K562 (cell line): ENCODE results near the gene IL12RB1. TPM values are rescaled to one million over a fixed set of nuclear protein-coding genes. Genes with fewer than 3 reads are reported as not detected.
A peak's percentile ranks its signal among the peaks of the same experiment; 100 is the strongest.

ENCODE experiments used
- ATAC-seq: fragments of 200-7000 bp; cut with Tn5 transposase; 3 replicates; pipeline ENCODE4 v1.9.1; 2020; ENCODE audit warnings: moderate library complexity
- BruUV-seq: library from RNA; stranded (reverse); fragments of 400-500 nt; replicated peaks from 2 replicates; lab custom pipeline; 2021; lab: Mats Ljungman, UMichigan
- CTCF ChIA-PET: fragments of 300-600 bp; formaldehyde crosslinking; extraction: SDS; loops from one replicate; lab custom pipeline; 2021; ENCODE audit warnings: low intra/inter-chr PET ratio; lab: Yijun Ruan, JAX
- POLR2A ChIA-PET: fragments of 300-600, 350-650 bp; sonication (Branson Sonifier 250); formaldehyde crosslinking; extraction: SDS; loops from one replicate; lab custom pipeline; 2021; ENCODE audit warnings: antibody characterized with exemption, inconsistent platforms; lab: Yijun Ruan, JAX
- DNase-seq, 4 experiments: peaks; one replicate each; pipeline versions ENCODE4 v3.0.0 to v3.0.0-alpha.2; 2011 to 2018; ENCODE audit warnings: low spot score in 3 of 4, mixed read lengths in 3 of 4; ENCODE audit errors: extremely low read depth in 1 of 4
- FAIRE-seq: peaks from 2 replicates; lab custom pipeline; 2011; peaks lifted over from hg19 to GRCh38; lab: Jason Lieb, UNC
- H2AFZ ChIP-seq: 2 replicates; pipeline ENCODE4 v1.6.0; 2011; ENCODE audit warnings: low read depth, low read length, control low read depth, inconsistent platforms
- H3K27ac ChIP-seq: fragments of 200-600 bp; 3 replicates; pipeline ENCODE4 v1.8.0; 2011; ENCODE audit warnings: low read depth, mild to moderate bottlenecking, control low read depth, inconsistent platforms, low read length, moderate library complexity, mixed read lengths; ENCODE audit errors: extremely low read depth
- H3K27me3 ChIP-seq, 2 experiments: fragments of 300-600 bp in 1 of 2; 2 replicates in 1 of 2; 3 replicates in 1 of 2; pipeline versions ENCODE4 v1.6.0 to v1.8.0; 2011; ENCODE audit warnings: inconsistent platforms in 2 of 2, low read length in 2 of 2, mild to moderate bottlenecking in 1 of 2, mixed read lengths in 1 of 2, moderate library complexity in 1 of 2; ENCODE audit not compliant: control insufficient read depth in 2 of 2, insufficient read depth in 2 of 2
- H3K36me3 ChIP-seq: fragments of 300-600 bp; 3 replicates; pipeline ENCODE4 v1.8.0; 2011; ENCODE audit warnings: mild to moderate bottlenecking, low read length, inconsistent platforms; ENCODE audit not compliant: control insufficient read depth, insufficient read depth
- H3K4me1 ChIP-seq, 2 experiments: fragments of 200-600 bp in 1 of 2; replicated peaks in 1 of 2; 2 replicates in 1 of 2; 3 replicates in 1 of 2; pipeline versions ENCODE4 v1.5.1 to v1.8.0; 2011; ENCODE audit warnings: inconsistent platforms in 2 of 2, low read length in 2 of 2, mild to moderate bottlenecking in 1 of 2, mixed read lengths in 1 of 2, moderate library complexity in 1 of 2; ENCODE audit not compliant: control insufficient read depth in 2 of 2, insufficient read depth in 2 of 2
- H3K4me2 ChIP-seq: 2 replicates; pipeline ENCODE4 v1.6.1; 2011; ENCODE audit warnings: low read length, control low read depth, inconsistent platforms, mixed read lengths; ENCODE audit not compliant: insufficient read depth
- H3K4me3 ChIP-seq: fragments of 200-600 bp; sonication (generic), shearing (Covaris generic); 2 replicates; pipeline ENCODE4 v1.5.1; 2016; ENCODE audit warnings: control low read depth, inconsistent platforms
- H3K79me2 ChIP-seq: fragments of 200-600 bp; 3 replicates; pipeline ENCODE4 v1.8.0; 2011; ENCODE audit warnings: low read length, inconsistent platforms; ENCODE audit not compliant: control insufficient read depth, insufficient read depth
- H3K9ac ChIP-seq, 2 experiments: 2 replicates each; pipeline versions ENCODE4 v1.6.0 to v1.6.1; 2011; ENCODE audit warnings: low read depth in 2 of 2, low read length in 2 of 2, control low read depth in 1 of 2, inconsistent platforms in 1 of 2, mild to moderate bottlenecking in 1 of 2, mixed read lengths in 1 of 2; ENCODE audit not compliant: insufficient read depth in 1 of 2
- H3K9me1 ChIP-seq: one replicate; pipeline ENCODE4 v1.6.0; 2011; ENCODE audit warnings: inconsistent platforms, mild to moderate bottlenecking, low read length, moderate library complexity; ENCODE audit not compliant: control insufficient read depth, insufficient read depth
- H3K9me3 ChIP-seq: replicated peaks from 2 replicates; pipeline ENCODE4 v1.5.1; 2011; ENCODE audit warnings: low read depth, low read length, inconsistent platforms; ENCODE audit not compliant: control insufficient read depth, insufficient read depth
- H4K20me1 ChIP-seq: replicated peaks from 2 replicates; pipeline ENCODE4 v1.6.1; 2011; ENCODE audit warnings: low read length, inconsistent platforms, mixed read lengths; ENCODE audit not compliant: control insufficient read depth, insufficient read depth
- BCOR ChIP-seq: fragments of 450-650 bp; IDR thresholded peaks from 2 replicates; pipeline ENCODE4 v1.6.1; 2016
- CBX1 ChIP-seq: sonication (generic); IDR thresholded peaks from 2 replicates; pipeline ENCODE4 v1.6.1; 2016; ENCODE audit warnings: antibody characterized with exemption, low read depth, mild to moderate bottlenecking
- CEBPB ChIP-seq: fragments of 450-650 bp; IDR thresholded peaks from 2 replicates; pipeline ENCODE4 v1.6.1; 2016; ENCODE audit warnings: missing genetic modification characterization, missing compliant biosample characterization
- ETV1 ChIP-seq: fragments of 450-650 bp; conservative IDR thresholded peaks from 2 replicates; pipeline ENCODE4 v1.6.1; 2016; ENCODE audit warnings: missing genetic modification characterization, control low read depth, low read depth, missing compliant biosample characterization
- FOXP1 ChIP-seq: sonication (generic); formaldehyde crosslinking; IDR thresholded peaks from 2 replicates; pipeline ENCODE4 v1.8.0; 2022; ENCODE audit warnings: mild to moderate bottlenecking, missing genetic modification reagents
- HDAC1 ChIP-seq, 2 experiments: fragments of 450-650 bp; IDR thresholded peaks; 2 replicates each; pipeline ENCODE4 v1.6.1; 2016 to 2017; ENCODE audit warnings: inconsistent platforms in 1 of 2, mild to moderate bottlenecking in 1 of 2, moderate library complexity in 1 of 2
- HDAC2 ChIP-seq: fragments of 450-650 bp; IDR thresholded peaks from 2 replicates; pipeline ENCODE4 v1.6.1; 2016; ENCODE audit warnings: mild to moderate bottlenecking
- NBN ChIP-seq: fragments of 450-650 bp; IDR thresholded peaks from 2 replicates; pipeline ENCODE4 v1.6.1; 2016; ENCODE audit warnings: low read depth, mild to moderate bottlenecking
- NFE2L1 ChIP-seq: fragments of 450-650 bp; IDR thresholded peaks from 2 replicates; pipeline ENCODE4 v1.6.1; 2016; ENCODE audit warnings: missing genetic modification characterization, low read depth, mild to moderate bottlenecking, missing compliant biosample characterization, moderate library complexity, borderline replicate concordance
- NR3C1 ChIP-seq: sonication (generic); formaldehyde crosslinking; IDR thresholded peaks from 2 replicates; pipeline ENCODE4 v1.8.1; 2022; ENCODE audit warnings: missing genetic modification reagents
- NRF1 ChIP-seq, 2 experiments: fragments of 450-650 bp; IDR thresholded peaks in 1 of 2; conservative IDR thresholded peaks in 1 of 2; 2 replicates each; pipeline ENCODE4 v1.6.1; 2014; ENCODE audit warnings: mild to moderate bottlenecking in 2 of 2
- PHF20 ChIP-seq: fragments of 450-650 bp; IDR thresholded peaks from 2 replicates; pipeline ENCODE4 v1.6.1; 2018; ENCODE audit not compliant: partially characterized antibody
- PTBP1 ChIP-seq: fragments of 200-400 bp; formaldehyde crosslinking; IDR thresholded peaks from 2 replicates; pipeline ENCODE4 v1.6.1; 2017; ENCODE audit warnings: low read depth, low read length
- RBM14 ChIP-seq: fragments of 200-400 bp; formaldehyde crosslinking; IDR thresholded peaks from 2 replicates; pipeline ENCODE4 v1.6.1; 2018; ENCODE audit warnings: low read depth, mild to moderate bottlenecking, low read length, moderate library complexity, borderline replicate concordance; ENCODE audit not compliant: insufficient read depth
- RCOR1 ChIP-seq, 2 experiments: IDR thresholded peaks; 2 replicates each; pipeline ENCODE4 v1.6.1; 2012; ENCODE audit warnings: low read depth in 2 of 2, low read length in 2 of 2, borderline replicate concordance in 1 of 2, improper control_type of control experiment in 1 of 2
- SMARCA5 ChIP-seq: fragments of 450-650 bp; IDR thresholded peaks from 2 replicates; pipeline ENCODE4 v1.6.1; 2016
- ZFP36 ChIP-seq: fragments of 150-350 bp; IDR thresholded peaks from 2 replicates; pipeline ENCODE4 v1.6.1; 2018; ENCODE audit warnings: low read length, low read depth; ENCODE audit not compliant: partially characterized antibody
- ZKSCAN8 ChIP-seq: fragments of 200-800 bp; sonication (Bioruptor generic); IDR thresholded peaks from 2 replicates; pipeline ENCODE4 v1.6.1; 2016; ENCODE audit warnings: missing genetic modification characterization, missing compliant biosample characterization
- ZNF239 ChIP-seq: fragments of 250-450 bp; sonication (Bioruptor Pico); IDR thresholded peaks from 2 replicates; pipeline ENCODE4 v1.4.0; 2020; ENCODE audit warnings: mild to moderate bottlenecking
- ZNF707 ChIP-seq: fragments of 250-450 bp; sonication (Bioruptor Pico); conservative IDR thresholded peaks from 2 replicates; pipeline ENCODE4 v1.8.0; 2022; ENCODE audit warnings: inconsistent platforms, mild to moderate bottlenecking, moderate library complexity
- WGBS: fragments of 100-300 bp; shearing (Covaris generic); methylation state at CpG from one replicate; pipeline ENCODE4 v1.1.6; 2016; ENCODE audit warnings: low coverage, mixed read lengths; ENCODE audit not compliant: insufficient coverage; ENCODE audit errors: missing lambda C conversion rate; 5-methylcytosine and 5-hydroxymethylcytosine counted together
- in situ Hi-C: fragments of 300-500 bp; cut with MboI; formaldehyde crosslinking; loops from 4 replicates; pipeline ENCODE4 v1.15.0; 2018; ENCODE audit warnings: inconsistent platforms, mixed read lengths
- intact Hi-C: fragments of 100-400 bp; cut with micrococcal nuclease; formaldehyde crosslinking; loops from 2 replicates; pipeline ENCODE4 v1.14.2; 2022
- polyA plus RNA-seq, 8 experiments: library from polyadenylated mRNA; depleted of rRNA in 4 of 8; stranded (reverse) in 5 of 8; unstranded in 3 of 8; fragments of >200 nt; fragmentation: Nextera tagmentation in 2 of 8; fragmentation: Illumina TruSeq in 1 of 8; extraction: Ambion mirVana in 2 of 8; extraction: Trizol in 1 of 8; gene quantifications; 2 replicates each; pipeline versions ENCODE4 v1.2.1 to v1.2.3, GENCODE V29; 2011 to 2014; ENCODE audit warnings: inconsistent platforms in 1 of 8, missing spikeins in 1 of 8
- total RNA-seq, 7 experiments: library from RNA; depleted of rRNA in 6 of 7; stranded (reverse); fragments of >200 nt in 6 of 7; fragmentation: Illumina TruSeq in 2 of 7; extraction: Trizol in 2 of 7; gene quantifications; 2 replicates each; pipeline versions ENCODE4 v1.2.1 to v1.2.3, GENCODE V29; 2011 to 2021; ENCODE audit warnings: low replicate concordance in 1 of 7
- TF ChIP-seq, protein P1 (sequence below): IDR thresholded peaks from 3 replicates; pipeline ENCODE4 v1.6.1; 2011; ENCODE audit warnings: borderline replicate concordance, mild to moderate bottlenecking, moderate library complexity; ENCODE audit not compliant: insufficient read length; ENCODE audit errors: extremely low read depth

The IL12RB1 gene
- total and polyA plus RNA-seq, 9 of the 15 experiments (the other 6 are each of a cell fraction or from before 2014, with no cell fraction given) = 0.04 to 0.07 (median 0.06) TPM; not detected in 5

DNA sequence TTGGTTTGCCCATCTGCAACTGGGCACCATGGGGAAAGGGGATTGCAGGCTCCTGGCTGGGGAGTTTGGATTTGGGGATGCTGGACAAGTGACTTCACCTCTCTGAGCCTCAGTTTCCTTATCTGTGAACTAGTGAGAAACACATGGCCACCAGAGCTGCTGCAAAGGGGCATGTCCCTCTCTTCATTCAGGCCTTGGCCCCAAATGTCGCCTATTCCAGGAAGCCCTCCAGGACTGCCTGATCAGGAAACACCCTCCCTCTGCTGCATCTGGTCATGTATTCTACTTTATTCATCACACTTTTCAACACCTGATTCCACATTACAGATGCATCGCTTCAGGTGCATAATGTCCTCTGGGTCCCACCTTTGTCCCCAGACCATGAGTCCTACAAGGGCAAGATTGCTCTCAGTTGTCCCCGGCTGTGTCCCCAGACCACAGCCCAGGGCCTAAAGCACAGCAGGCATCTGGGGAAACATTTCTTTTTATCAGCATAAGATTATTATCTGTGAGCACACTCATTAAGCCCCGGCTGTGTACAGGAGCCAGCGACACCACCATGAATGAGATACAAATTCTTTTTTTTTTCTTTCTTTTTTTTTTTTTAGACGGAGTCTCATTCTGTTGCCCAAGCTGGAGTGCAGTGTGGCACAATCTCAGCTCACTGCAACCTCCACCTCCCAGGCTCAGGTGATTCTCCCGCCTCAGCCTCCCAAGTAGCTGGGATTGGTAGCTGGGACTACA, 41.3 kb downstream of the IL12RB1 start:
- no peaks in the 10 kb centered on the region for H3K36me3 ChIP-seq
- H4K20me1 ChIP-seq = no peaks in the 10 kb centered on the region; the same call in 1 of the 2 replicates
- intact Hi-C loops (no loop called here), in situ Hi-C loops (no loop called here)
- WGBS = 20% methylated on average over 6 of the region's 7 CpGs
- H3K4me1 ChIP-seq = peaks cover 7 to 13% of the 10 kb centered on the region in 2 experiments; a peak in 4 of 5 replicates
- no peaks in the 10 kb centered on the region for H3K9me1 ChIP-seq
- no peaks in the 10 kb centered on the region for H3K79me2 ChIP-seq
- DNase-seq (no peak), ATAC-seq (no peak), FAIRE-seq (no peak)
- H3K27ac ChIP-seq = 0 out of 3 replicates have a peak overlapping the region, but pooled peaks have one; percentile 32
- ChIA-PET POLR2A (interaction anchor here (0.6 to 1.7 kb wide), 4 partner anchors 8 to 186 kb away, joined by 3 to 5 read pairs (median 4); partner anchors contain the start of gene RPL18A), CTCF (no interaction called here)
- peak overlapping the region; percentile 44 to 82 for H3K9ac ChIP-seq
- no TSS peak for BruUV-seq
- H2AFZ ChIP-seq = peak overlapping the region; percentile 90
- H3K9me3 ChIP-seq = 0 out of 2 replicates have a peak, but pooled peaks cover under 1% of the 10 kb centered on the region
- peaks cover 5 to 10% of the 10 kb centered on the region in 2 experiments; a peak in 4 of 5 replicates for H3K27me3 ChIP-seq
- peak overlapping the region; percentile 37 for H3K4me3 ChIP-seq
- H3K4me2 ChIP-seq = peak overlapping the region; percentile 81
- no peak for TF ChIP-seq NR3C1
- no peak for TF ChIP-seq ZNF239
- 0 out of 2 replicates have a peak, but pooled peaks have one; percentile 68 for TF ChIP-seq PTBP1
- TF ChIP-seq ZNF707 (CRISPR knock-in tag) = no peak
- TF ChIP-seq ETV1 (tag) = peak; percentile 26; the same call in 1 of the 2 replicates
- no peak for TF ChIP-seq NFE2L1 (tag)
- no peak for TF ChIP-seq FOXP1 (CRISPR knock-in tag)
- peak; percentile 97 for TF ChIP-seq SMARCA5
- TF ChIP-seq HDAC1 (IDR thresholded peaks at IDR 0.05) = 0 out of 4 replicates have a peak, but pooled peaks of 1 of the 2 experiments have one; percentile 18
- TF ChIP-seq ZFP36 = peak; percentile 100
- TF ChIP-seq CEBPB (tag) = 0 out of 2 replicates have a peak, but pooled peaks have one; percentile 4
- TF ChIP-seq, protein P1, sequence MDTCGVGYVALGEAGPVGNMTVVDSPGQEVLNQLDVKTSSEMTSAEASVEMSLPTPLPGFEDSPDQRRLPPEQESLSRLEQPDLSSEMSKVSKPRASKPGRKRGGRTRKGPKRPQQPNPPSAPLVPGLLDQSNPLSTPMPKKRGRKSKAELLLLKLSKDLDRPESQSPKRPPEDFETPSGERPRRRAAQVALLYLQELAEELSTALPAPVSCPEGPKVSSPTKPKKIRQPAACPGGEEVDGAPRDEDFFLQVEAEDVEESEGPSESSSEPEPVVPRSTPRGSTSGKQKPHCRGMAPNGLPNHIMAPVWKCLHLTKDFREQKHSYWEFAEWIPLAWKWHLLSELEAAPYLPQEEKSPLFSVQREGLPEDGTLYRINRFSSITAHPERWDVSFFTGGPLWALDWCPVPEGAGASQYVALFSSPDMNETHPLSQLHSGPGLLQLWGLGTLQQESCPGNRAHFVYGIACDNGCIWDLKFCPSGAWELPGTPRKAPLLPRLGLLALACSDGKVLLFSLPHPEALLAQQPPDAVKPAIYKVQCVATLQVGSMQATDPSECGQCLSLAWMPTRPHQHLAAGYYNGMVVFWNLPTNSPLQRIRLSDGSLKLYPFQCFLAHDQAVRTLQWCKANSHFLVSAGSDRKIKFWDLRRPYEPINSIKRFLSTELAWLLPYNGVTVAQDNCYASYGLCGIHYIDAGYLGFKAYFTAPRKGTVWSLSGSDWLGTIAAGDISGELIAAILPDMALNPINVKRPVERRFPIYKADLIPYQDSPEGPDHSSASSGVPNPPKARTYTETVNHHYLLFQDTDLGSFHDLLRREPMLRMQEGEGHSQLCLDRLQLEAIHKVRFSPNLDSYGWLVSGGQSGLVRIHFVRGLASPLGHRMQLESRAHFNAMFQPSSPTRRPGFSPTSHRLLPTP = peak; percentile 75
- TF ChIP-seq PHF20 = peak; percentile 63
- TF ChIP-seq HDAC2 = peak; percentile 72; the same call in 1 of the 2 replicates
- peak; percentile 19 to 45; a peak in 3 of 4 replicates for TF ChIP-seq NRF1 (conservative IDR thresholded peaks at IDR 0.05 in 1 of 2, IDR thresholded peaks at IDR 0.05 in 1 of 2)
- TF ChIP-seq ZKSCAN8 (CRISPR knock-in tag) = peak; percentile 93
- TF ChIP-seq RCOR1 (IDR thresholded peaks at IDR 0.05; ENCODE audit: borderline replicate concordance in 1 of 2, low read depth in 2 of 2, low read length in 2 of 2) = peak in 1 of 2 experiments; percentile 69; a peak in 1 of 4 replicates
- no peak for TF ChIP-seq NBN
- TF ChIP-seq CBX1 = peak; percentile 56; the same call in 1 of the 2 replicates
- no peak for TF ChIP-seq RBM14
- TF ChIP-seq BCOR = peak; percentile 95
